NCI-H510A (cell line): Measurements from ENCODE around the gene BCR.

ENCODE experiments used
- DNase-seq: peaks from one replicate; lab custom pipeline; 2025; lab: John Stamatoyannopoulos, UW

Gene BCR

GRCh38 chr22:23263651-23264555, 83.6 kb downstream of the BCR start:
- DNase-seq: no peak

- no peak for DNase-seq
These were observed 84.5 kb downstream of the BCR start for GRCh38 chr22:23264610-23265367.

DNA sequence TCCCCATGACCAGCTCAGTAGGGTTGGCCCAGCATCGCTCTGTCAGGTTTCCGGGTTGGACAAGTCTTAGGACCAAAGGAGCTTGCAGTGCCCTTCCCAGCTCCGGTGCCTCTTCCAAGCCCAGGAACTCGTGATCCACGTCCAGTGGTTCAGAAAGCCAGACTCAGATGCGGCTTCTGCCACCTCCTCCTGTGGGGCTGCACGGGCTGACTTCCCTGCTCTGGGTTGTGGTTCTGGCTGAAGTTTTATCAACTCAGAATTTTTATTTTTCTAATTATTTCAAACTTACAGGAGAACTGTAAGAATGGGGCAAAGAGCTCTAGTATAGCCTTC, 85.0 kb downstream of the BCR start:
- no peak for DNase-seq

- no peak for DNase-seq
These were observed 86.5 kb downstream of the BCR start for GRCh38 chr22:23266780-23267179.

DNA sequence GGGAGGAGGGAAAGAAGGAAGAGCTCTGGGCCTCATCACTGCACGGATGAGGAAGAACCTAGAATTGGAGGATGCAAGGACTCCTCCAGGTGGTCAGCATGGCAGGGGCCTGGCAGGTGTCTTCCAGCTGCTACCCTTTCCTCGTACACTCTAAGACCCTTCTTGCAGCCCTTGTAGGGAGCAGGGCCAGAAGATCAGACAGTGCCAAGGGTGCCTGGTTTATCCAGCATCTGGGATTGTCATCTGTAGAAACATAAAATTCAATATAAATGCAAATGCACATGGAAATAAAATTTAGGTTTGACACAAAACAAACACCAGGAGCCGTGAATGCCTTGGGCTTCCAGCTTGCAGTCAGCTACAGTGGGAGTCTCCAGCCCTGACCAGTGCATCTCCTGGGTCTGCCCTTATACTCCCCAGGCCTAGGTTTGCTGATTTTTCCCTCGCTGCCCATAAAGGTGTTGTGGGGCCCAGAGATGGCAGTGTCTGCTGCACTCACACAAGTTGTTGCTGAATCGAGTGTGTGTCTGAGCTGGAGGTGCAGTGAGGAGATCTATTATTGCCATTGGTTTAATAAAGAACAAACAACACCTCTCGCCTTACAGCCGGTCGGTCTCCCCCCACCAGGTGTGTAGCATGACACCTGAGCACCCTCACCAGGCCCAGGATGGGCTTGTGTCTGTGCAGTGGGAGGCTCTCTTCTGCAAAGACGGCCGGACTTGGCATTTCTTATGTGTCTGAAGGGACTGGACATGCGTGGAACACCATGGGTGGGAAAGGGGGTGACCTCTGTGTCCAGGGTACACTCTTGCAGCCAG, 87.1 kb downstream of the BCR start:
- no peak for DNase-seq

DNA sequence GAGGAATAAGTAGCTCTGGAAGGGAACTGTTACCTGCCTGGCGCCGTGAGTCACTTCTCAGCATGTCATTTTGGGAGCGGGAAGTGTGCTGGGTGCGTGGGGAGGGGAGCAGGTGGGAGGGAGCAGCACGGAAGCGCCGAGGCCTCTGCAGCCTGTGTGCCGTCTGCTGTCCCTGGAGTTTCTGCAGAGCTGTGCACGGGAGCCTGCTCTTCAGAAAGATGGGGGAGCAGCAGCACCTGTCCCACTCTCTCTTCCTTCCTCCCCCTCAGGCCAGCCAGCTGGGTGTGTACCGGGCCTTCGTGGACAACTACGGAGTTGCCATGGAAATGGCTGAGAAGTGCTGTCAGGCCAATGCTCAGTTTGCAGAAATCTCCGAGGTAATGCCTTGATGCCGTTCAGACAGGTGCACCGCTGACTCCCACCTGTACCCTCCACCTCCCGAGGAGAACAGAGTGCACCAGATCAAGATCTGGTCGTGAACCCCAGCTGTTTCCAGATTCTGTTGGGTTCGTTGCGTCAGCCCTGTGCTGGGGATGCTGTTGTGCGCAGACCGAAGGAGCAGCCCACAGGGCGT, 87.9 kb downstream of the BCR start:
- no peak for DNase-seq

DNA sequence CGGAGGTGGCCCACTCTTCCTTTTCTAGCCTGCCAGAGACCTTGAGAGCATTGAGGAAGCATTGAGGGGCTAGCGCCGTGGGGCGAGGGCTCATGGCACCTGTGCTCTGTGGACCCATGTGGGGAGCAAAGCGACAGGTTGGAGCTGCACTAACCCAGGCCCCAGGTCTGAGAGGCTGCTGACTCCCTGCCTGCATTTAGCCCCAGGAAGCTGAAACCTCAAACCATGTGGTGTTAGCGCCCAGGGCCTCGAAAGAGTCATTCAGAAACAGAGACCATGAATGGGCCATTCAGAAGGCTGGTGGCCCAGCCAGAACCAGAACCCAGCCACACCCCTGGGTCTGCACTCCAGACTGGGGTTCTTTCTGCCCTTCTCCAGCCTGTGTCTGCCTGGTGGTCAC, 88.6 kb downstream of the BCR start:
- DNase-seq: no peak

GRCh38 chr22:23269441-23270211, 89.3 kb downstream of the BCR start:
- DNase-seq: peak; percentile 61

GRCh38 chr22:23270212-23270733, 90.0 kb downstream of the BCR start:
- DNase-seq: no peak

DNA sequence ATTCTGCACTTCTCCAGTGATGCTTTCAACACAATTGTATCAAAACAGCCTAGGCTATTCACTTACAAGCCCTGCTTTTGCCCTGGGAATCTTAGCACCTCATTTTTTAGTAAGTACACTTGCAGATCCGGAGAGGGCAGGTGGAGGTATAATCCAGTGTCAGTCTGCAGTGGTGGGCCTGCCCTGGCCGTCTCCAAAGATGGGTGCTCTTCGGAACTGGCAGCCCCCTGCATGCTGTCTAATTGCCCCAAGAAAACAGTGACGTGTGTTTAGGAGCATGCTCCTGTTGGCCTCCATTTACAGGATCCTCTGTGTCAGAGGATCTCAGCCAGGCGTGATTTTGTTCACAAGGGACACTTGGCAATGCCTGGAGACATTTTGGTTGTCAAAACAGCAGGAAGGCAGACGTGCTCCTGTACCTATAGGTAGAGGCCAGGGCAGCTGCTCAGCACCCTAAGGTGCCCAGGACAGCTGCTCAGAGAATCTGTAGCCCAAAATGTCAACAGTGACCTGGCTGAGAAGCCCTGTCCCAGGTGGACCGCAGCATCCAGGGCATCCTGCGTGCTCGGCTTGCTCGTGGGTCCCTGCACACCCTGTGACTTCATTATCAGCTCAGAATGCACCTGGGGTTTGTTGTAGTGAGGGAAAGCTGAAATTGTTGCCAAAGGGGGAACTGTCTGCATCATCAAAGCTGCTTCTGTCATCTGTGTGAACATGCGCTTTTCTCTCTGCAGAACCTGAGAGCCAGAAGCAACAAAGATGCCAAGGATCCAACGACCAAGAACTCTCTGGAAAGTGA, 90.7 kb downstream of the BCR start:
- DNase-seq: no peak

DNA sequence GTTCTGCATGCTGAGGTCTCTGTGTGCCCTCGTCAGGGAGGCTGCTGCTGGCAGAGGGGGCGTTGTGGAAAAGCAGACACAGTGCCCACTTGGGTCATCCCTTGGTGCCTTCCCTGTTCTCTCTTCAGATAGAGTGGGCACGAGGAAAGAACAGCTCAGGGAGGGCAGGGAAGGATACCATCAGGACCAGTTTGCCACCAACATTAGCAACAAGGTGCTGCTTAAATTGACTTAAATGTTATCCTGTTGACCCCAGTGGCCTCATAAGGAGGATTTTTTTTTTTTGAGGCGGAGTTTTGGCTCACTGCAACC, 91.2 kb downstream of the BCR start:
- DNase-seq: no peak

- DNase-seq: no peak
These were observed 92.1 kb downstream of the BCR start for GRCh38 chr22:23272371-23272770.

GRCh38 chr22:23272834-23273233, 92.5 kb downstream of the BCR start:
- no peak for DNase-seq

DNA sequence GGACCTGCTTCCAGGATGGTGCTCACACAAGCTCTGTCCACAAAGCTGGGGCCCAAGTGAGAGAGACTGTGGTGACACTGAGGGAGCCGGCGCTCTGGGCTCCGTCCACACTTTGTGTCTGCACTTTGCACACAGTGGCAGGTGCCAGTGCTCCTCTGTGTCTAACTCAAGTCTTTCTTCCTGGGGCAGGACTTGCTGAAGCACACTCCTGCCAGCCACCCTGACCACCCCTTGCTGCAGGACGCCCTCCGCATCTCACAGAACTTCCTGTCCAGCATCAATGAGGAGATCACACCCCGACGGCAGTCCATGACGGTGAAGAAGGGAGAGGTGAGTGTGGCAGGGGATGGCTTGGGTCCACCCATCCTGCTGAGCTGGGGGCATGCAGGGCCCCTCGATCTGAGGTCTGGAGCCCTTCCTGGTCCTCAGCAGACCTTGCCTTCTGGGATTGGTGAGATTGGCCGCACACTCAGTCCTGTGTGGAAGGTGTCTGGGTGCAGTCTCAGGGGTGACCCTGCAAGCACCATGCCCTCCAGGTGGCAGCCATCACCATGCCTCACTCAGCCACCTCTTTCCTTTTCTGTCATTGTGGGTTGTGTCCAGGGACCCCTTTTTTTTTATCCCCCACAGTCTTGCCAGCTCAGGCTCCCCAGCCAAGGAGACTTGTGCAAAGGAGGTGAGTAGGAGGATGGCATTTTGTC, 93.3 kb downstream of the BCR start:
- no peak for DNase-seq

DNA sequence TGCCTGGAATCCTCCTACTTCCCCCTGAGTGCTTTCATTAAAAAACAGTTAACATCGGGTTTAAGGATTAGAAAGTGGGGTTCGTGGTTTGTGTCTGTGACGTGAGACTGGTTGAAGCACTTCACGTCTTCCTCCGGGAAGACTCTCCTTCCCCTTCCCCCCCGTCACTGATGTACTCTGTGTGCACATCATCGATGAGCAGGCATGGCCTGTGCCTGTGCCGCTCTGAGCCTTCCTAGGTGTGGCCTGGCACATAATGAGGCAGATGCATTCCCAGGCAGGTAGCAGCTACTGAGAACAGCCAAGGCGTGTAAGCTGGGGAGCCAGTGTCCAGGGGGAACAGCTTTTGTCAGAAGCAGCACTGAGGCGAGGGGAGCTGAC, 93.8 kb downstream of the BCR start:
- no peak for DNase-seq

DNA sequence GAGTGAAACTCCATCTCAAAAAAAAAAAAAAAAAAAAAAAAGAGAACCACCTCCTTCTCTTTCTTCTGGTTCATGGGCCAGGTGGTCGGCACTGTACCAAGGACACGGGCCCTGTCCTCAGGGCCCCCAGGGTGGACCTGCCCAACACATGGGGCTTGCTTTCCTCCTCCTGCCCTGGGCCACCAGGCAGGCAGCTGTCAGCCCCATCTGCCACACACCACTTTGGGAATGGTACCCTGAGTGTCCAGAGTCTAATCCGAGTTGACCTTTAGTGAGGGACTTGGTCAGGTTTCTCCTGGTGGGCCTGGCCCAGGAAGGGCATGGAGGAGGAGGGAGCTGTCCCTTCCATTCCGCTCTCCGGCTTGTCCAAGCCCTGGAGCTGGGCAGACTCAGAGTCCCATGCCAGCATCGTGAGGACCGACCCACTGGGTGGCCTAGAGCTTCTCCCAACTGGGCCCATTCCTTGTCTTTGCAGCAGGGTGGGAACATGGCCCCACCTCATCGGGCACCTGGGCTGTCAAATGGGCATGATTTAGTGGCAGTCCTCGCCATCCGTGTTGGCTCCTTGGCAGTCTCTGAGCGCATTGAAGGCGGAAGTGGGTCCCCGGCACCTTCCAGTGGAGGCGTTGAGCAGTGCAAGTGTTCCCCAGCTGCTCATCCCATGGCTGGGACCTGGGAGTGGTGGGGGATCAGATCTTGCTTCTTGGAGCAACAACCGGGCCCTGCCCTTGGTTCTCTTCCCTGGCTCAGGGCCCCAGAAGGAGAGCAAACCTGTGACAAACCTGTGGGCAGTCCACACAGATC, 94.8 kb downstream of the BCR start:
- DNase-seq: no peak

DNA sequence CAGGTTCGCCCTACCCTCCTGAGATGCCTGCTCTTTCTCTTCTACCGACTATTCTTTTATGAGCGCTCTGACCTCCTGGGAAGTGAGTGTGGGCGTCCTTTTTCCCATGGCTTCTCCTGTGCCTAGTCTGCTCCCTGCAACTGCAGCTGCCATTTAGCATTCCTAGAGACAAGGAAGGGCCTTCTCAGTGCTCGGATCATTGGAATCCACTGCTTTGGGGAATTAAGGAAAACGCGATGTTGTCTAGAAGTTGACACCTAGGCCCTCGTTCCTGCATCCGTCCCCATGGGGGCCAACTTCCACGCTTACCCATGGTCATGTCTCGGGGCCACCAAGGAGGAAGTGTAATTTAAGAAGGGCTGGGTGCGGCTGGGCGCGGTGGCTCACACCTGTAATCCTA, 95.4 kb downstream of the BCR start:
- DNase-seq: no peak

- no peak for DNase-seq
These were observed 96.6 kb downstream of the BCR start for GRCh38 chr22:23276656-23277582.
